HepG2 (cell line): ENCODE measurements around the gene SEMA3F. TPM values are rescaled to one million over a fixed set of nuclear protein-coding genes. Genes with fewer than 3 reads are reported as not detected.

Source experiments
- ATAC-seq: fragments of 200-7000 bp; cut with Tn5 transposase; 3 replicates; pipeline ENCODE4 v1.9.1; 2020; ENCODE audit warnings: mild to moderate bottlenecking, moderate library complexity
- BruUV-seq: library from RNA; stranded (reverse); fragments of 400-500 nt; replicated peaks from 2 replicates; lab custom pipeline; 2021; lab: Mats Ljungman, UMichigan
- CTCF ChIA-PET: fragments of 300-600 bp; formaldehyde crosslinking; extraction: SDS; loops from one replicate; lab custom pipeline; 2021; ENCODE audit warnings: low total read pairs, inconsistent platforms, low intra/inter-chr PET ratio; lab: Yijun Ruan, JAX
- POLR2A ChIA-PET: fragments of 350-600 bp; sonication (Branson Sonifier 250); formaldehyde crosslinking; loops from one replicate; lab custom pipeline; 2020; ENCODE audit warnings: antibody characterized with exemption, inconsistent platforms; lab: Yijun Ruan, JAX
- DNase-seq: peaks from one replicate; pipeline ENCODE4 v3.0.0-alpha.2; 2015; ENCODE audit warnings: low spot score
- FAIRE-seq: peaks from 3 replicates; lab custom pipeline; 2011; peaks lifted over from hg19 to GRCh38; lab: Jason Lieb, UNC
- H2AFZ ChIP-seq: one replicate; pipeline ENCODE4 v1.6.1; 2011; ENCODE audit warnings: low read length, inconsistent platforms
- H3K27ac ChIP-seq: fragments of 300-600 bp; 3 replicates; pipeline ENCODE4 v1.8.0; 2011; ENCODE audit warnings: mixed run types, mild to moderate bottlenecking, mixed read lengths, low read length, inconsistent platforms; ENCODE audit not compliant: insufficient read depth; ENCODE audit errors: extremely low read length
- H3K27me3 ChIP-seq, 2 experiments: fragments of 200-600 bp in 1 of 2; 2 replicates in 1 of 2; 3 replicates in 1 of 2; pipeline versions ENCODE4 v1.6.0 to v1.8.0; 2011; ENCODE audit warnings: low read length in 2 of 2, mild to moderate bottlenecking in 2 of 2, moderate library complexity in 2 of 2, inconsistent platforms in 1 of 2; ENCODE audit not compliant: insufficient read depth in 2 of 2, control insufficient read depth in 1 of 2
- H3K36me3 ChIP-seq, 2 experiments: fragments of 200-600 bp in 1 of 2; replicated peaks in 1 of 2; 2 replicates in 1 of 2; 3 replicates in 1 of 2; pipeline versions ENCODE4 v1.5.1 to v1.8.0; 2011; ENCODE audit warnings: low read length in 2 of 2, inconsistent platforms in 1 of 2; ENCODE audit not compliant: insufficient read depth in 2 of 2, control insufficient read depth in 1 of 2
- H3K4me1 ChIP-seq: 2 replicates; pipeline ENCODE4 v1.5.1; 2012; ENCODE audit warnings: low read length, inconsistent platforms; ENCODE audit not compliant: insufficient read depth
- H3K4me2 ChIP-seq: 2 replicates; pipeline ENCODE4 v1.6.0; 2011; ENCODE audit warnings: low read depth, low read length, inconsistent platforms
- H3K4me3 ChIP-seq, 3 experiments: fragments of 200-600 bp in 1 of 3; sonication (generic), shearing (Covaris generic) in 1 of 3; replicated peaks in 1 of 3; 2 replicates each; pipeline ENCODE4 v1.5.1; 2011 to 2016; ENCODE audit warnings: low read length in 3 of 3, inconsistent platforms in 2 of 3, low read depth in 2 of 3, mild to moderate bottlenecking in 2 of 3, control low read depth in 1 of 3, mixed read lengths in 1 of 3; ENCODE audit not compliant: insufficient read depth in 1 of 3
- H3K79me2 ChIP-seq: one replicate; pipeline ENCODE4 v1.6.1; 2011; ENCODE audit warnings: low read length, inconsistent platforms; ENCODE audit not compliant: insufficient read depth
- H3K9ac ChIP-seq: 2 replicates; pipeline ENCODE4 v1.6.0; 2011; ENCODE audit warnings: mild to moderate bottlenecking, low read depth, low read length, inconsistent platforms; ENCODE audit not compliant: insufficient read depth
- H3K9me3 ChIP-seq: 2 replicates; pipeline ENCODE4 v1.5.1; 2012; ENCODE audit warnings: mild to moderate bottlenecking, low read length
- H4K20me1 ChIP-seq: 2 replicates; pipeline ENCODE4 v1.6.0; 2011; ENCODE audit warnings: inconsistent platforms, mild to moderate bottlenecking, low read length, moderate library complexity; ENCODE audit not compliant: insufficient read depth
- whole genome bisulfite sequencing: methylation state at CpG from one replicate; pipeline ENCODE4 v1.1.6; 2017; ENCODE audit warnings: low lambda C conversion rate; 5-methylcytosine and 5-hydroxymethylcytosine counted together
- in situ Hi-C: cut with HindIII; loops from 2 replicates; pipeline ENCODE4 v1.10.0; 2017; ENCODE audit warnings: low pct_unique_long_range_greater_than_20kb; ENCODE audit not compliant: extremely low pct_ligation_motif_present
- intact Hi-C: fragments of 100-400 bp; cut with micrococcal nuclease; formaldehyde crosslinking; loops from one replicate; pipeline ENCODE4 v1.10.0; 2022; ENCODE audit not compliant: unreplicated experiment
- polyA plus RNA-seq, 8 experiments: library from polyadenylated mRNA; depleted of rRNA in 3 of 8; stranded (reverse) in 7 of 8; unstranded in 1 of 8; fragments of >200 nt; fragmentation: Illumina TruSeq in 4 of 8; extraction: Trizol in 4 of 8; gene quantifications; 2 replicates each; pipeline versions ENCODE4 v1.2.1 to v1.2.3, GENCODE V29; 2011 to 2016; ENCODE audit warnings: low read depth in 4 of 8, missing spikeins in 1 of 8, mixed read lengths in 1 of 8; ENCODE audit not compliant: insufficient read depth in 1 of 8
- total RNA-seq, 5 experiments: library from RNA; depleted of rRNA; stranded (reverse); fragments of >200 nt; fragmentation: Illumina TruSeq; extraction: Trizol; gene quantifications; 2 replicates each; pipeline ENCODE4 v1.2.3, GENCODE V29; 2016; ENCODE audit warnings: low read depth in 1 of 5
- TF ChIP-seq, protein P1 (sequence below): IDR thresholded peaks from 2 replicates; pipeline ENCODE4 v1.4.0; 2020; ENCODE audit warnings: mild to moderate bottlenecking, missing genetic modification reagents
- TF ChIP-seq, protein P2 (sequence below), 2 experiments: sonication (generic) in 1 of 2; formaldehyde crosslinking in 1 of 2; IDR thresholded peaks; 2 replicates each; pipeline versions ENCODE4 v1.5.1 to v1.6.1; 2011 to 2020; ENCODE audit warnings: borderline replicate concordance in 1 of 2, low read depth in 1 of 2, low read length in 1 of 2, mild to moderate bottlenecking in 1 of 2, missing genetic modification reagents in 1 of 2, moderate library complexity in 1 of 2

SEMA3F gene
- total and polyA plus RNA-seq, 2 of the 13 experiments (the other 11 are each of a cell fraction or from before 2014, with no cell fraction given): 7.6 to 17.2 TPM

DNA sequence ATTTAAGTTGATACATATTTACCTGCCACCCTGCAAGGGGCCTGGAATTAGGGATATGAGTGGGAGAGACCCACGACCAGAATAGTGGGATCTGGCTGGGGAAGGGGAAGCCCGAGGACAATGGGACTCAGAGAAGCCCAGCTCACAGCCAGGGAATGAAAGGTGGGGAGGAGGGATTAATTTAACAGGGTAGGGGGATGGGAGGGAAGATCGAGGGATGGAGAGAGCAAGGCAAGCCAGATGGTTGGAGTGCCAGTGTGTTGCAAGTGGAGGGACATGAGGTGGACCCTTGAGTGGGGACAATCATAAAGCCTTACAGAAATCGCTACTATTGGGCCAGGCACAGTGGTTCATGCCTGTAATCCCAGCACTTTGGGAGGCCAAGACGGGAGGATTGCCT lies 76.5 kb downstream of the SEMA3F start:
- H3K4me1 ChIP-seq: peaks cover 70% of the 10 kb centered on the region
- in situ Hi-C loops: no loop called here
- H3K36me3 ChIP-seq: no peaks in the 10 kb centered on the region; a peak in 1 of 5 replicates
- 40% methylated on average over 5 of the region's 5 CpGs for WGBS
- H4K20me1 ChIP-seq: no peaks in the 10 kb centered on the region
- no peak overlapping the region for H3K9ac ChIP-seq
- no peak overlapping the region for H3K4me2 ChIP-seq
- no peak overlapping the region for H3K4me3 ChIP-seq
- POLR2A ChIA-PET: interaction anchor here (1.2 kb wide), 1 partner anchor 40 kb away, joined by 4 read pairs; no protein-coding TSS in a partner anchor
- no peak for DNase-seq
- no TSS peak for BruUV-seq
- no peaks in the 10 kb centered on the region for H3K9me3 ChIP-seq
- no peak for FAIRE-seq
- H3K79me2 ChIP-seq: peaks cover 4% of the 10 kb centered on the region
- TF ChIP-seq, protein P1, sequence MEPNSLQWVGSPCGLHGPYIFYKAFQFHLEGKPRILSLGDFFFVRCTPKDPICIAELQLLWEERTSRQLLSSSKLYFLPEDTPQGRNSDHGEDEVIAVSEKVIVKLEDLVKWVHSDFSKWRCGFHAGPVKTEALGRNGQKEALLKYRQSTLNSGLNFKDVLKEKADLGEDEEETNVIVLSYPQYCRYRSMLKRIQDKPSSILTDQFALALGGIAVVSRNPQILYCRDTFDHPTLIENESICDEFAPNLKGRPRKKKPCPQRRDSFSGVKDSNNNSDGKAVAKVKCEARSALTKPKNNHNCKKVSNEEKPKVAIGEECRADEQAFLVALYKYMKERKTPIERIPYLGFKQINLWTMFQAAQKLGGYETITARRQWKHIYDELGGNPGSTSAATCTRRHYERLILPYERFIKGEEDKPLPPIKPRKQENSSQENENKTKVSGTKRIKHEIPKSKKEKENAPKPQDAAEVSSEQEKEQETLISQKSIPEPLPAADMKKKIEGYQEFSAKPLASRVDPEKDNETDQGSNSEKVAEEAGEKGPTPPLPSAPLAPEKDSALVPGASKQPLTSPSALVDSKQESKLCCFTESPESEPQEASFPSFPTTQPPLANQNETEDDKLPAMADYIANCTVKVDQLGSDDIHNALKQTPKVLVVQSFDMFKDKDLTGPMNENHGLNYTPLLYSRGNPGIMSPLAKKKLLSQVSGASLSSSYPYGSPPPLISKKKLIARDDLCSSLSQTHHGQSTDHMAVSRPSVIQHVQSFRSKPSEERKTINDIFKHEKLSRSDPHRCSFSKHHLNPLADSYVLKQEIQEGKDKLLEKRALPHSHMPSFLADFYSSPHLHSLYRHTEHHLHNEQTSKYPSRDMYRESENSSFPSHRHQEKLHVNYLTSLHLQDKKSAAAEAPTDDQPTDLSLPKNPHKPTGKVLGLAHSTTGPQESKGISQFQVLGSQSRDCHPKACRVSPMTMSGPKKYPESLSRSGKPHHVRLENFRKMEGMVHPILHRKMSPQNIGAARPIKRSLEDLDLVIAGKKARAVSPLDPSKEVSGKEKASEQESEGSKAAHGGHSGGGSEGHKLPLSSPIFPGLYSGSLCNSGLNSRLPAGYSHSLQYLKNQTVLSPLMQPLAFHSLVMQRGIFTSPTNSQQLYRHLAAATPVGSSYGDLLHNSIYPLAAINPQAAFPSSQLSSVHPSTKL: no peak
- TF ChIP-seq, protein P2, sequence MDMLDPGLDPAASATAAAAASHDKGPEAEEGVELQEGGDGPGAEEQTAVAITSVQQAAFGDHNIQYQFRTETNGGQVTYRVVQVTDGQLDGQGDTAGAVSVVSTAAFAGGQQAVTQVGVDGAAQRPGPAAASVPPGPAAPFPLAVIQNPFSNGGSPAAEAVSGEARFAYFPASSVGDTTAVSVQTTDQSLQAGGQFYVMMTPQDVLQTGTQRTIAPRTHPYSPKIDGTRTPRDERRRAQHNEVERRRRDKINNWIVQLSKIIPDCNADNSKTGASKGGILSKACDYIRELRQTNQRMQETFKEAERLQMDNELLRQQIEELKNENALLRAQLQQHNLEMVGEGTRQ (IDR thresholded peaks at IDR 0.05; ENCODE audit: low read depth, low read length): no peak
- TF ChIP-seq, protein P2 (CRISPR knock-in tag; IDR thresholded peaks at IDR 0.05; ENCODE audit: borderline replicate concordance): no peak
- TF ChIP-seq, all 625 proteins: peak for 0
- Histone ChIP-seq H3K27ac (no peak overlapping the region), H3K27me3 (no peaks in the 10 kb centered on the region; a peak in 1 of 5 replicates), H2AFZ (no peak overlapping the region)
- CTCF ChIA-PET: no interaction called here
- no peak for ATAC-seq
- intact Hi-C loops: no loop called here
